GM21423 (cell line): ENCODE measurements around the gene OTUD6A.

Experiments used
- ATAC-seq: cut with Tn5 transposase; IDR thresholded peaks from one replicate; pipeline ENCODE4 v1.9.1; 2021; ENCODE audit warnings: mild to moderate bottlenecking, moderate library complexity; ENCODE audit not compliant: unreplicated experiment

The OTUD6A gene

GRCh38 chrX:70062076-70062475 is at the start of gene OTUD6A:
TSS of gene OTUD6A (plus strand) at chrX:70062457. CDS start at chrX:70062525, 68 bp downstream.
- no peak for ATAC-seq

GRCh38 chrX:70012756-70013155 is 49.5 kb upstream of the OTUD6A start:
- no peak for ATAC-seq

GRCh38 chrX:70013466-70014381 is 48.5 kb upstream of the OTUD6A start:
- ATAC-seq: no peak

GRCh38 chrX:70016513-70016912 is 45.7 kb upstream of the OTUD6A start:
- ATAC-seq: no peak

- ATAC-seq: no peak
Measured at GRCh38 chrX:70022616-70023015, 39.6 kb upstream of the OTUD6A start.

- ATAC-seq: no peak
Measured at GRCh38 chrX:70025464-70025863, 36.8 kb upstream of the OTUD6A start.

GRCh38 chrX:70026112-70026850 is 36.0 kb upstream of the OTUD6A start:
- ATAC-seq: no peak

GRCh38 chrX:70026851-70027200 is 35.4 kb upstream of the OTUD6A start:
- no peak for ATAC-seq

- no peak for ATAC-seq
Measured at GRCh38 chrX:70029863-70030262, 32.4 kb upstream of the OTUD6A start.

- ATAC-seq: peak; percentile 59
Measured at GRCh38 chrX:70030301-70030767, 31.9 kb upstream of the OTUD6A start.

GRCh38 chrX:70032792-70033191 is 29.5 kb upstream of the OTUD6A start:
- ATAC-seq: no peak

GRCh38 chrX:70033348-70034051 is 28.8 kb upstream of the OTUD6A start:
- ATAC-seq: peak; percentile 70

- ATAC-seq: no peak
Measured at GRCh38 chrX:70034646-70035045, 27.6 kb upstream of the OTUD6A start.

- ATAC-seq: no peak
Measured at GRCh38 chrX:70038515-70038914, 23.7 kb upstream of the OTUD6A start.

GRCh38 chrX:70038951-70039350 is 23.3 kb upstream of the OTUD6A start:
- no peak for ATAC-seq

- ATAC-seq: no peak
Measured at GRCh38 chrX:70039758-70040157, 22.5 kb upstream of the OTUD6A start.

GRCh38 chrX:70041993-70042392 is 20.3 kb upstream of the OTUD6A start:
- no peak for ATAC-seq

- no peak for ATAC-seq
Measured at GRCh38 chrX:70042399-70043371, 19.6 kb upstream of the OTUD6A start.

- ATAC-seq: no peak
Measured at GRCh38 chrX:70043685-70044084, 18.6 kb upstream of the OTUD6A start.
